Measurements from ENCODE around the gene REXO4.
"Not testable (repeated sequence)": the region's sequence is repeated elsewhere in the genome, so short reads cannot be mapped to it uniquely, and the experiment has no call there.

REXO4 gene

DNA sequence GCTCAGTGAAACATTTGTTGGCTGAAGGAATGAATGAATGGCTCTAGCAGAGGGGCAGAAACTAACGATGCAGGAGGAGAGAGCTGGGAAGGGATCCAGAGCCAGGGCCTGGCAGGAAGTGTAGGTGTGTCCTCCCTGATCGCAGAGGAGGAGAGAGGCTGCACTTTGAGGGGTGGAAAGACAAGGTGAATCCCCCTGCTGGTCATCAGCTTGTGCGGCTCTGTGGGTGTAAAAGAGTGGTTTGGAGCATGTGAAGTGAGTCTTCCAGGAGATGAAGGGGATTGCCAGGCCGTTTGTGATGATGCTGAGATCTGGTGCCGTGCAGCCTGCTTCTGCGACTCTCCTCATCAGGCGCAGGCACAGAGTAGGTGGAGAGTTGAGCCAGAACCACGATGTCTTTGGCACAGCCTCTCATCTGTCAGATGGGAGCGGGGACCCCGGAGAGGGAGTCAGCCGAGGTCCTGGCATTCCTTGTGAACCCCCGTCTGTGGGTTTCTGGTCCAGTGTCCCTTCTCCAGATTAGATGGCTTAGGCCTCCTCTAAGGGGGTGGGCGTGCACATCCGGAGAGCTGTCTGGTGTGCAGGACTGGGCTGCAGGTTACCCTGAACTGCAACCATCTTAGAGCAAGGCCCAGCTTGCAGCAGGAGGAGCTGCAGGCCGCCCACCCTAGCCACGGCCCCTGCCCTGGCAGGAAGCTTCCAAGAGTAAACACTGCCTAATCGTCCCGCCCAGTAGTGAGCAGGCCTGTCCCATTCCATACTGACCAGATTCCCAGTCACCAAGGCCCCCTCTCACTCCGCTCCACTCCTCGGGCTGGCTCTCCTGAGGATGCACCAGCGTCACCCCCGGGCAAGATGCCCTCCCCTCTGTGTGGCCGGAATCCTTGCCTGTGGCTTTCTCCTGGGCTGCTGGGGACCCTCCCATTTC, 4.1 kb upstream of the REXO4 start, which contains the start of gene ADAMTS13:
Gene ADAMTS13, plus strand, starts transcription at position 753 of the 928 bp plus-strand sequence. Its CDS starts 77 bp downstream, at position 830.
- no peak for DNase-seq (ENCODE audit: low read depth, low spot score)

DNA sequence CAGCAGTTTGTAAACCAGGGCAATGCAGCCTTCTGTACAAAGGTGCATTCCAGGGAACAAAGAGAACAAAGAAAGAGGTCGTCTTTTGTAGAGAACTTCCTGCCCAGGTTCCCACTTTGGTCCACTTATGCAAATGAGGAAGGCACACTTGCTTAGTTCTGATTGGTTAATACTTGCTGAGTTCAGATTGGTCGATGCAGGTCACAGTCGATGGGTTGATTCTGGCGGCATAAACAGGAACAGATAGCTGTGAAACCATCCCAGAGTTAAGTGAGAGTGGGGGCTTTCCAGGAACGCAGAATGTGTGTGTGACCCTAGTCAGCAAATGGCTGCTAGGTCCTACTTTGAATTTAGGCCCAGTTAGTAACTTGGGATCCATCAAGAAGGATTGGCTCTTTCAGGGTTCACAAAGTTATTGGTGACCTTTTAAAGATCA, 2.6 kb upstream of the REXO4 start:
- no peak for DNase-seq (ENCODE audit: low read depth, low spot score)

DNA sequence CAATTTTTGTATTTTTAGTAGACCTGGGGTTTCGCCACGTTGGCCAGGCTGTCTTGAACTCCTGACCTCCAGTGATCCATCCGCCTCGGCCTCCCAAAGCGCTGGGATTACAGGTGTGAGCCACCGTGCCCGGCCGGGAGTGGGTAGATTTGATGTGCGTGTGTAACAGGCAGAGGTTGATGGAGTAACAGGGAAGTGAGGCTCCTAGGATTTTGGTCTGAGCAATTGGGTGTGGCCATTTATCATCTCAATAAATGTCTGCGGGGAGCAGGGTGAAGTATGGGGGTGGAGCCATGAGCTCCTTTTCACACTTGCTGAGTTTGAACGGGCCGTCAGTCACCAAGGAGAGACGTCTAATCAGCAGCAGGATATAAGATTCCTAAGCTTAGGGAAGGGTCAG, 1.2 kb upstream of the REXO4 start:
- DNase-seq (ENCODE audit: low read depth, low spot score), result no peak

DNA sequence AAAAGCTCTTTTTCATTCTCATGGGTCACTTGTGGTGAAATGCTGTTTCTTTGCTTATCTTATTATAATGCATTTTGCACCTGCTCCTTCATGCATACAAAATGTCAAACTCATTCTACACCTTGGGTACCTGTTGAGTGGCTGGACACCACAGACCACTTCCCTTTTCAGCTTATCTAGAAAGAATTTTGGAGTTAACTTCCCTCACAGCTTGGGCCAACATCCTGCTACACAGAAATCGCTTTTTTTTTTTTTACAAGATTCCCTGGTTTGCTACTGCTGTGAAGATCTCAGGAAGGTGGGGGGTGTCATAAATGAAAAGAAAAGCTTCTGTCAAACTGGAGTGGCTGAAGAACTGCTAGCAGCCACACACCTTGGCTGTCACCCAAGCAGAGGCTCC, 2.6 kb downstream of the REXO4 start:
- DNase-seq (ENCODE audit: low read depth, low spot score), result no peak

DNA sequence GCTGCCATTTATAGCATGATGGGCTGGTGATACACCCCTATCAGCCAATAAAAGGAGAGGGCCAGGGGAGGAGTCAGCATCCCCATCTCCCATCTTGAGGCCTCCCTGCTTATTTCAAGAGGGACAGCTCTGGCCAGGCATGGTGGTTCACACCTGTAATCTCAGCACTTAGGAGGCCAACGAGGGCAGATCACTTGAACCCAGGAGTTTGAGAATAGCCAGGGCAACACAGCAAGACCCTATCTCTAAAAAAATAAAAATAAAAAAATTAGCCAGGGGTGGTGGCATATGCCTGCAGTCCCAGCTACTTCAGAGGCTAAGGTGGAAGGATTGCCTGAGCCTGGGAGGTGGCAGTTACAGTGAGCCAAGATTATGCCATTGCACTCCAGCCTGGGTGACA, 9.8 kb downstream of the REXO4 start:
- DNase-seq (ENCODE audit: low read depth, low spot score), result no peak

DNA sequence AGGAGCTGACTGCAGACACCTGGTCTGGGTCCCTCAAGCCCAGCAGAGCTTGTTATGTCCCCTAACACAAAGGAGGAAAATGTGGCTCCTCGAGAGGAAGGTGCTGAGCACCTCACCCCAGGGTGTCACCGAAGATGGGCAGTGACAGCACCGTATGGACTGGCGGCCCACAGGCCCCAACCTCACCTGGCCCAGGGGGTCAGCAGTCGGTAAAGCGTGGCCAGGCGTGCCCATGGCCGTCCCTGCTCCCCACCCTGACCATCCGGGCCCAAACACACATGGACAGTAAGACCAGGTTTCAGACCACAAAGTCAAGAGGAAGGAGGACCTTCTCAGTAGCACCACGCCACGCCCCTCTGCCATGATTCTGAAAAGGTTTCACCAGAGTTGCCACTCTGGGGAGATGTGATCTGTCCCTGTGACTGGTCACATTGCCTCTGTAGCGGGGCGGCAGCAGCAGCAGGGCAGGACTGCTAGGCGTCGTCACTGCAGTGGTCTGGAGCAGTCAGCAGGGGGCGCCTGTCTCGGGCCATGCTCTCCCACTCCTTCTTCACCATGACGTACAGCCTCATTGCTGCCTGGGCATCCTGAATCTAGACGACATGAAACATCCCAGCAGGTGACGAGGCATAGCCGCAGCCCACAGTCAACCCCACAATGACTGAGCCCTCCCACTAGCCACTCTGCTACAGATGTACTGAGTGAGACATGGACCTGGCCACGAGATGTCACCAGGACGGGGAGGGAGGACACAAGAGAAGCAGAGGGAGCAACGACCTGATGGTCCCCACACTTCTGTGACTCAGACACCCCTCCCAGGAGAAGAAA, 11.1 kb downstream of the REXO4 start:
- no peak for DNase-seq (ENCODE audit: low read depth, low spot score)

DNA sequence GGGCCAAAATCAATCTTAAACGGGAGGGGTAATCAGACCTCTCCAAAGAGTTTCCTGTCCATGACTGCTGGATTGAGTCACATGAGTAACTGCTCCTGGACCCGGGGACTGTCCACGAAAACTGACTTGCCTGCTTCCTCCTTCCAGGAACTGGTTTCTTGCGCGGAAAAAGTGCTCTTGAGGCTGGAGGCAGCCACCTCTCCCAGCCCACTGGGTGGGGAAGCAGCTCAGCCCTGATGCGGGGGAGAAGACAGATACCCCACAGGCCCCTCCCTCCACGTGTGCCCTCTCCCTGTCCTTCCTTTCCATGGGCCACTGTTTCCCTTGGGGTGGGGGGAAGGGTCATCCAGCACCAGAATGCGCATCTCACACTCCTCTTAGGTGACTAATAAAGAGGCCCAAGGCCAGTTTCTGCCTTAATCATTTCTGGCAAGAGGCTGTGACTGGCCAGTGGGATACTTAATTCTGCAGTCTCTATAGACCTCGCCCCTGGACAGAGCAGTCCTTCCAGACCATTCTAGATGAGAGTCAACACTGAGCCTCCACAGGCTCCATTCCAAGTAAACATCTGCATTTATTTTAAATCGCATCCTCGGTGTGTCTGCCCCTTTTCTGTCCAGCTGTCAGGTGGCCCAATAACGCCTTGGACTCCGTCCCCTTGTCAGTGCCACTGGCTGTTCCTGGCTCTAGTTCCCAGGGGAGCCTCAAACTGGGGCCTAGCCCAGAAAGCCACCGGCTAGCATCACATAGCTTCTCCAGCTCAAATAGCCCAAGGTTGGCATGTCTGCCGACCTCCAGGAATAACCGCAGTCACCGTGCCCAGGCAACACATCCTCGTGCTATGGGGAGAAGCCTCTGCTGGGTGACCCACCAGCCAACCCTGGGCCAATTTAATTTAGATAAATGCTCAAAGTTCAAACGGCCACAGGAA, 12.0 kb downstream of the REXO4 start:
- no peak for DNase-seq (ENCODE audit: low read depth, low spot score)

DNA sequence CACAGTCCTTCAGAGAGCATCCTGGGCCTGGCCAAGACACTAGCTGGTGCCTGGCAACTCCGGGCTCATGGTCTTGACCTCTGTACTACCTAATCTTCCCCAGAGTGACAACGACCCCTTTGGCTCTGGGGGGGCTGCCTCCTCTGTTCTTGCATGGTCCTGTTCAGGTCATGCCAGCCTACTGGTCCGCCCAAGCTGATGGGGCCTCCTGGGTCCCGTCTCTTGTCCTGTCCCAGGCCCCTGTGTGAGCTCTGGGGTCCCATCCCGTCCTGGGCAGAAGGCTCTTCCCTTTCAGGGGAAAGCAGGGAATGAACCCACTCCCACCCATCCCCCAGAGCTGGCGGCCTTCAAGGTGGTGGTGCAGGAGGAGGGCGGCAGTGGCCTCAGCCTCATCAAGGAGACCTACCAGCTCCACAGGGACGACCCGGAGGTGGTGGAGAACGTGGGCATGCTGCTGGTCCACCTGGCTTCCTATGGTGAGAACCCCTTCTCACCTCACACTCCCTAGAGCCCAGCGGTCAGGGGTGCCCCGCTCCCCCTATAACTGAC, 13.3 kb downstream of the REXO4 start:
- no peak for DNase-seq (ENCODE audit: low read depth, low spot score)

DNA sequence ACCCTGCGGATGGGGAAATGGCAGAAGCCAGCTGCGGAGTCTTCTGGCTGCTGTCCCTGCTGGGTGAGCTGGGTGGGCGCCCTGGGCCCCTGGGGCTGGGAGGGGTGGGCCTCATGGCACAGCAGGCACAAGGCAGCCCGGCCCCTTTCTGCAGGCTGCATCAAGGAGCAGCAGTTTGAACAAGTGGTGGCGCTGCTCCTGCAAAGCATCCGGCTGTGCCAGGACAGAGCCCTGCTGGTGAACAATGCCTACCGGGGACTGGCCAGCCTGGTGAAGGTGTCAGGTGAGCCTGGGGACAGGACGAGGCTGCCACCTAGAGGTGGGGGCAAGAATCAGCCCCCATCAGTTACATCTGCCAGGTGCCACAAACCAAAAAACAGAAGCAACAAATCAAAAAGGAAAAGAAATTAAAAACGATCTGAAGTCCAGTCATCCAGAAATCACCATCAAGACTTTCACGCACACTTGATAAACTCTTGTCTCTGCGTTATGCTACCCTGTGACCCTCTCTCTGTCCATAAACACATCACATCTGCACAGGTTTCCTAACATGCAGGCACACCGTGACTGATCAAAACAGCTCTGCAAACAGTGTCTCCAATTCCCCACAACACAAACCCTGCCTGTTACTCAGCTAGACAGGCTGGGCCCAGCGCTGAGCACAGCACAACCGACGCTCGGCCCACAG, 13.9 kb downstream of the REXO4 start:
- DNase-seq (ENCODE audit: low read depth, low spot score), result no peak

DNA sequence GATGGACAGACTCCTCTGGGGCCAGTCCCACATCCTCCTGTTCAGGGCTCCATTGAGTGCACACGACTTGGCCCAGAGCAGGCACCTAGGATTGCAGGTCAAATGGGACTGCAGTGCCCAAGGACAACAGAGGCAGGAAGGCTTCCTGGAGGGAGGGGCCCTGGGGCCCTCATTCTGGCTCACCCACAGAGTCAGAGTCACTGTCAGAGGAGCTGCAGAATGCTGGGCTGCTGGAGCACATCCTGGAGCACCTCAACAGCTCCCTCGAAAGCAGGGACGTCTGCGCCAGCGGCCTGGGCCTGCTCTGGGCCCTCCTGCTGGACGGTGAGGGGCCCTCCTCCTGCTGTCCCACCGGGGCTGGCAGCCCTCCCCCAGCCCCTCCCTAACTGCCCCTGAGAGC, 15.1 kb downstream of the REXO4 start:
- no peak for DNase-seq (ENCODE audit: low read depth, low spot score)

DNA sequence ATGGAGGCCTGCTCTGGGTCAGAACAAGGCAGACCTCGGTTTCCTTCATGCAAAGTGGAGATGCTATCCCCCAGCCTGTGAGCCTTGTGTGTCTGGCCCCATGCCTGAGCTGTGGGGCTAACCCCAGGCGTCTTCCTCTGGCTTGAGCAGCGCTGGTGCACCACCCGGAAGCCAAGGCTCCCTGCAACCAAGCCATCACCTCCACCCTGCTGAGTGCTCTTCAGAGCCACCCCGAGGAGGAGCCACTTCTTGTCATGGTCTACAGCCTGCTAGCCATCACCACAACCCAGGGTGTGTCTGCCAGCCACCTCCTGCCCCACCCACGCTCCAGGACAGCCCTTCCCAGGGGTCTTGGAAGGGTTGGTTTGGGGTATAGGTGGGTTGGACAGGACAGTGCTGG, 16.2 kb downstream of the REXO4 start:
- no peak for DNase-seq (ENCODE audit: low read depth, low spot score)

DNA sequence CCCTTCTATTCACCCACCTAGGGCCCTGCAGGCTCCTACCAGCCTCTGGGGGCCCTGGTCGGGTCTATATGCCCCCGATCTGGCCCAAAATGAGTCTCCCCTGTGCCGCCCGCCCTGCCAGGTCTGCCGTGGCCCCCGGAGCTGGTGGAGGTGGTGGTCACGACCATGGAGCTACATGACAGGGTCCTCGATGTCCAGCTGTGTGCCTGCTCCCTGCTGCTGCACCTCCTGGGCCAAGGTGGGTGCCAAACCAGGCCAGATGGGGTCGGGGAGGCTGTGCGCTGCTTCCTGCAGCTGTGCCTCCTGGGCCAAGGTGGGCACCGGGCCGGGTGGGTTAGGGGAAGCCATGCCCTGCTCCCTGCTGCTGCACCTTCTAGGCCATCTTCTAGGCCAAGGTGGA, 17.5 kb downstream of the REXO4 start:
- no peak for DNase-seq (ENCODE audit: low read depth, low spot score)

DNA sequence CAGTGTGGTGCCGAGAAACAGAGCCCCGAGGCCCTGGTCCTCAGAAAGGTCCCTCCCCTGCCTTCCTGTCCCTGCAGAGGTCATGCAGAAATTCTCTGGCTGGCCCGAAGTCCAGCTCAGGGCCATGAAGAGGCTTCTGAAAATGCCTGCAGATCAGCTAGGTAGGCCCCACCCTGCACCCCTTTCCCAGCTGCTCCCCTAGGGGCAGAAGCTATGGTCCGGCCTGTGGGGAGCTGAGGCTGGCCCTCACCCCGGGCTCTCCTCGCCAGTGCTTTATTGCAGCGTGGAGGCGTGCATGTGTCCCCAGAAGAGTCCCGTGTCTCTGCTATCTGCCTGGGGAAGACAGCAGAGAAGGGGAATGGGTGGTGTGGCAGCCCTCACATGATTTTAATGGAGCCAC, 19.9 kb downstream of the REXO4 start:
- DNase-seq (ENCODE audit: low read depth, low spot score), result no peak

DNA sequence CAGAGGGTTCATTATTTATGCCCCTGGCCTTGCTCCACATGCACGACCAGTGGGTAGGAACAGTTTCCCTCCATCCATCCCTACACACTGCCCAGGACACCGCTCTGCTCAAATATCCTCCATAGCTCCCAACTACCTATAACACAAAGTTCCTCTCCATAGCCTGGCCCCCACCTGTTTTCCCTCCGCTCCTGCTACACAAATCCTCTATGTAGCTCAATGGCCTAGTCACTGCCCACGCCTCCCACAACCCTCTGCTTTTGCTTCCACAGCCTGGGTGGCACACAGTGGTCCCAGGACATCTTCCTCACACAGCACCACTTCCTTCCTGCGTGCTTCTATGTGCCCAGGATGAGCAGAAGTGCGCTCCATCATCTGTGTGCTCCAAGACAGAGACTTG, 20.4 kb downstream of the REXO4 start:
- DNase-seq (ENCODE audit: low read depth, low spot score), result no peak

DNA sequence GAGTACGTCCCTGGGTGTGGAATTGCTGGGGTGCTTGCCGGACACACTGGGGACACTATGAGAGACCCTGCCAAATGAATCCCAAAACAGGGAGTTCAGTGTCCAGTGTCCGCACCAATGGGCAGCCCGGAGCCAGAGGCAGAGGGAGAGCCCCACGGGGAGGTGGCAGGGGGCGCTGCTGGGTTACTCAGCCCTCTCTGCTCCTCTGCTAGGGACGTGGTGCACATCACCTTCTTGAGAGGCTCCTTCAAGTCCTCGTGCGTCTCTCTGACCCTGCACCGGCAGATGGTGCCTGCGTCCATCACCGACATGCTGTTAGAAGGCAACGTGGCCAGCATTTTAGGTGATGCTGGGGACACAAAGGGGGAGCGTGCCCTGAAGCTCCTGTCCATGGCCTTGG, 20.9 kb downstream of the REXO4 start:
- DNase-seq (ENCODE audit: low read depth, low spot score), result no peak

DNA sequence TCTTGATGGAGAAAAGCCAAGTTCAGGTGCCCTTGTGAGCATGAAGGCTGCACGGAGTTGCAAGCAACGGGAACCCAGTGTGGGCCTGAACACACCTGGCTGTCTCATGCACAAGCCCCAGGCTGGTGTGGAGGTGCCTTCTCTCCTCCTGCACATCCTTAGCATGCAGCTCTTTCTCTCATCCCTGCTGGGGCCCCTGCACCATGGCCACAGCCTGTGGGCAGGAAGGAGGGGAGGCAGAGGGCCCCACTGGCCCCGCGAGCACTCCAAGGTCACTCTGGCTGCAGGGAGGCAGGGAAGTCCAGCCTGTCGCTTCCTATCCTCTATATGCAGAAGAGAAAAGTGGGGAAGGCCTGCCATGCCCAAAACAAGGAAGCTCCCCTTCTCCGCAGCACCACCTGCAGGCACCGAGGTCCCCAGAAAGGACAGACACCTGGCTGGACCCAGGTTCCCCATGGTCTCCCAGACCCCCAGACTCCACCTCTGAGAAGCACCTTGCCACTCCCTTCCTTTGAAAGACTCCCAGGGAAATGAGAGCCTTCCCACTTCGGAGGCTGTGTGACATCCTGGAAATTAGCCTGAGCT, 23.0 kb downstream of the REXO4 start:
- no peak for DNase-seq (ENCODE audit: low read depth, low spot score)

DNA sequence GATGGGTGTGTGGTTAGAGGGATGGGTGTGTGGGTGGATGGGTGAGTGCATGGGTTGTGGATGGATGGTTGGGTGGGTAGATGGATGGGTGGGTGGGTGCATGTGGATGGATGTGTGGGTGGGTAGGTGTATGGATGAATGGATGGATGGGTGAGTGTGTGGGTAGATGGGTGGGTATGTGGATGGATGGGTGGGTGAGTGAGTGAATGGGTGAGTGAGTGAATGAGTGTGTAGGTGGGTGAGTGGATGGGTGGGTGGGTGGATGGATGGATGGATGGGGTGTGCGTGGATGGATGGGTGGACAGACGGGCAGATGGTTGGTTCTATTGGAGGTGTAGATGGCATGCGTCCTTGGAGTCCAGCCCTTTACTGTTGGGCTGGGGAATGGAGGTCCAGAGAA, 24.4 kb downstream of the REXO4 start:
- no peak for DNase-seq (ENCODE audit: low read depth, low spot score)

DNA sequence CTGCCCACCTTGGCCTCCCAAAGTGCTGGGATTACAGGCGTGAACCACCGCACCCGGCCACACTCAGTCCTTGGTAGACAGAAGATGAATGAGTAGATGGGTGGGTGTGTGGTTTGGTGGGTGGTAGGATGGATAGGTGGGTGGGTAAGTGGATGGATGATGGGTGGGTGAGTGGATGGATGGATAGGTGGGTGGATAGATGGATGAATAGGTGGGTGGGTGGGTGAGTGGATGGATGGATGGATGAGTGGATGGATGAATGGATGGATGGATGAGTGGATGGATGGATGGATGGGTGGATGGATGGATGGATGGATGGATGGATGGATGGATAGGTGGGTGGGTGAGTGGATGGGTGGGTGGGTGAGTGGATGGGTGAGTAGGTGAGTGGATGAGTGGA, 25.5 kb downstream of the REXO4 start:
- DNase-seq (ENCODE audit: low read depth, low spot score), result not testable (repeated sequence)

DNA sequence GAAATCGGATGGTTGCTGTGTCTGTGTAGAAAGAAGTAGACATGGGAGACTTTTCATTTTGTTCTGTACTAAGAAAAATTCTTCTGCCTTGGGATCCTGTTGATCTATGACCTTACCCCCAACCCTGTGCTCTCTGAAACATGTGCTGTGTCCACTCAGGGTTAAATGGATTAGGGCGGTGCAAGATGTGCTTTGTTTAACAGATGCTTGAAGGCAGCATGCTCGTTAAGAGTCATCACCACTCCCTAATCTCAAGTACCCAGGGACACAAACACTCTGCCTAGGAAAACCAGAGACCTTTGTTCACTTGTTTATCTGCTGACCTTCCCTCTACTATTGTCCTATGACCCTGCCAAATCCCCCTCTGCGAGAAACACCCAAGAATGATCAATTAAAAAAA, 26.4 kb downstream of the REXO4 start:
- DNase-seq (ENCODE audit: low read depth, low spot score), result not testable (repeated sequence)

DNA sequence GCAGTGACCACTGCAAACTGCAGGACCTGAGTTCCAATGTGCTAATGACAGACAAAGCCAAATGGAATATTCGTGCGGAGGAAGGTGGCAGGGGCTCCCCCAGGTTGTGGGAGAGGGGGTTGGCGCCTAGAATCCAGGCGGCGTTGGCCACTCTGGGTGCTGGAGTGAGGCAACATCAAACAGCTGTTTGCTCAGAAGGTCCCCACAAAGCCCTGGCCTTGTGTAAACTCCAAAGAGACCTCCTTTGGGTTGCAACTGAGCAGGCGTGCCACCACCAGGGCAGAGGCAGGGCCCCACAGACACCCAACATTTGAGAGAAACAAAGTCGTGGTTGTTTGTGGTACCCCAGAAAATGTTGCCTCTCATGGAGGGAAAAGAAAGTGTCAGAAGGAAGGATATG, 27.1 kb downstream of the REXO4 start:
- DNase-seq (ENCODE audit: low read depth, low spot score), result no peak
